Endothelial cell of umbilical vein (primary cell): ENCODE measurements around the gene LCLAT1. TPM values are rescaled to one million over a fixed set of nuclear protein-coding genes. Genes with fewer than 3 reads are reported as not detected.

Experiments used
- BruUV-seq: library from RNA; stranded (reverse); fragments of 400-500 nt; replicated peaks from 2 replicates; lab custom pipeline; 2021; lab: Mats Ljungman, UMichigan
- CTCF ChIA-PET: fragments of 300-600, 350-600 bp; sonication (Branson Sonifier 250); formaldehyde crosslinking; loops from one replicate; lab custom pipeline; 2021; ENCODE audit warnings: antibody characterized with exemption, inconsistent platforms; lab: Charles Lee
- POLR2A ChIA-PET: fragments of 300-600, 350-600 bp; sonication (Branson Sonifier 250); formaldehyde crosslinking; loops from one replicate; lab custom pipeline; 2021; ENCODE audit warnings: antibody characterized with exemption, inconsistent platforms; lab: Charles Lee
- DNase-seq: peaks from one replicate; pipeline ENCODE4 v3.0.0-alpha.2; 2011; ENCODE audit warnings: low read depth, low spot score
- FAIRE-seq: peaks from 2 replicates; lab custom pipeline; 2011; peaks lifted over from hg19 to GRCh38; lab: Jason Lieb, UNC
- H2AFZ ChIP-seq: 2 replicates; pipeline ENCODE4 v1.6.0; 2012; ENCODE audit warnings: low read depth, low read length, control low read depth, inconsistent platforms
- H3K27ac ChIP-seq: 2 replicates; pipeline ENCODE4 v1.5.1; 2011; ENCODE audit warnings: low read depth, mild to moderate bottlenecking, control low read depth, low read length, moderate library complexity; ENCODE audit not compliant: insufficient read depth
- H3K27me3 ChIP-seq, 2 experiments: 2 replicates each; pipeline versions ENCODE4 v1.6.0 to v1.6.1; 2011; ENCODE audit warnings: low read length in 2 of 2, mixed read lengths in 1 of 2; ENCODE audit not compliant: control insufficient read depth in 2 of 2, insufficient read depth in 2 of 2
- H3K36me3 ChIP-seq, 2 experiments: 2 replicates in 1 of 2; 3 replicates in 1 of 2; pipeline ENCODE4 v1.5.1; 2011; ENCODE audit warnings: low read length in 2 of 2, mild to moderate bottlenecking in 1 of 2, moderate library complexity in 1 of 2; ENCODE audit not compliant: control insufficient read depth in 2 of 2, insufficient read depth in 2 of 2; ENCODE audit errors: extremely low read depth in 1 of 2
- H3K4me1 ChIP-seq: 3 replicates; pipeline ENCODE4 v1.5.1; 2011; ENCODE audit warnings: mild to moderate bottlenecking, low read length; ENCODE audit not compliant: control insufficient read depth, insufficient read depth; ENCODE audit errors: extremely low read depth
- H3K4me2 ChIP-seq: 2 replicates; pipeline ENCODE4 v1.6.1; 2011; ENCODE audit warnings: low read length, control low read depth, mixed read lengths; ENCODE audit not compliant: insufficient read depth
- H3K4me3 ChIP-seq, 3 experiments: fragments of 200-600 bp in 1 of 3; sonication (generic), shearing (Covaris generic) in 1 of 3; replicated peaks in 1 of 3; 2 replicates each; pipeline ENCODE4 v1.5.1; 2011 to 2016; ENCODE audit warnings: control low read depth in 3 of 3, low read length in 3 of 3, mild to moderate bottlenecking in 2 of 3, inconsistent platforms in 1 of 3, low read depth in 1 of 3, moderate library complexity in 1 of 3; ENCODE audit not compliant: insufficient read depth in 1 of 3
- H3K79me2 ChIP-seq: 2 replicates; pipeline ENCODE4 v1.6.0; 2012; ENCODE audit warnings: low read length, inconsistent platforms; ENCODE audit not compliant: control insufficient read depth, insufficient read depth
- H3K9ac ChIP-seq: replicated peaks from 2 replicates; pipeline ENCODE3; 2011; ENCODE audit warnings: low read length, control low read depth; ENCODE audit not compliant: insufficient read depth; ENCODE audit errors: extremely low read depth
- H3K9me1 ChIP-seq: replicated peaks from 3 replicates; pipeline ENCODE4 v1.6.0; 2011; ENCODE audit warnings: mild to moderate bottlenecking, low read length; ENCODE audit not compliant: control insufficient read depth, insufficient read depth; ENCODE audit errors: extremely low read depth
- H3K9me3 ChIP-seq: replicated peaks from 2 replicates; pipeline ENCODE4 v1.5.1; 2012; ENCODE audit warnings: low read length, inconsistent platforms; ENCODE audit not compliant: control insufficient read depth, insufficient read depth
- H4K20me1 ChIP-seq: replicated peaks from 2 replicates; pipeline ENCODE3; 2011; ENCODE audit warnings: mild to moderate bottlenecking, low read length; ENCODE audit not compliant: control insufficient read depth, insufficient read depth; ENCODE audit errors: extremely low read depth
- CTCF ChIP-seq, 2 donors: IDR thresholded peaks; 1 replicate in 1 of 2; 2 replicates in 1 of 2; pipeline ENCODE4 v1.5.1; 2011; ENCODE audit warnings: low read length in 2 of 2, mild to moderate bottlenecking in 2 of 2, moderate library complexity in 2 of 2, control low read depth in 1 of 2, inconsistent platforms in 1 of 2, low read depth in 1 of 2; ENCODE audit not compliant: insufficient read depth in 1 of 2; ENCODE audit errors: extremely low read depth in 1 of 2
- EZH2 ChIP-seq: IDR thresholded peaks from 2 replicates; pipeline ENCODE4 v1.6.1; 2012; ENCODE audit warnings: borderline replicate concordance, low read depth, mild to moderate bottlenecking, moderate library complexity, low read length, inconsistent platforms; ENCODE audit not compliant: severe bottlenecking
- FOS ChIP-seq: IDR thresholded peaks from 2 replicates; pipeline ENCODE4 v1.6.1; 2011; ENCODE audit warnings: mild to moderate bottlenecking, low read length, moderate library complexity, borderline replicate concordance; ENCODE audit not compliant: insufficient read depth
- GATA2 ChIP-seq: IDR thresholded peaks from 2 replicates; pipeline ENCODE4 v1.7.0; 2011; ENCODE audit warnings: low read depth, mild to moderate bottlenecking, moderate library complexity, mixed read lengths, low read length; ENCODE audit not compliant: insufficient read length, insufficient read depth
- JUN ChIP-seq: IDR thresholded peaks from 2 replicates; pipeline ENCODE4 v1.6.1; 2011; ENCODE audit warnings: borderline replicate concordance, low read depth; ENCODE audit not compliant: insufficient read length, insufficient read depth
- MYC ChIP-seq: IDR thresholded peaks from one replicate; pipeline ENCODE4 v1.6.1; 2011; ENCODE audit warnings: mild to moderate bottlenecking, low read depth, low read length
- POLR2A ChIP-seq: IDR thresholded peaks from 2 replicates; pipeline ENCODE4 v1.6.1; 2012; ENCODE audit warnings: low read depth, mild to moderate bottlenecking, control low read depth, low read length
- POLR2AphosphoS5 ChIP-seq: IDR thresholded peaks from 2 replicates; pipeline ENCODE4 v1.6.1; 2012; ENCODE audit warnings: low read depth, mild to moderate bottlenecking, control low read depth, low read length, moderate library complexity; ENCODE audit not compliant: insufficient read depth
- dilution Hi-C: fragments of 300-500 bp; cut with MboI; formaldehyde crosslinking; loops from one replicate; pipeline ENCODE4 v1.15.0; 2019; ENCODE audit warnings: low sequenced_read_pairs; ENCODE audit not compliant: extremely low pct_ligation_motif_present
- intact Hi-C: fragments of 100-400 bp; cut with micrococcal nuclease; formaldehyde crosslinking; loops from one replicate; pipeline ENCODE4 v1.10.0; 2022
- polyA plus RNA-seq, 4 experiments: library from polyadenylated mRNA; depleted of rRNA in 3 of 4; stranded (reverse) in 3 of 4; unstranded in 1 of 4; fragments of >200 nt; gene quantifications; 2 replicates each; pipeline versions ENCODE4 v1.2.1 to v1.2.3, GENCODE V29; 2011 to 2012; ENCODE audit warnings: missing spikeins in 1 of 4
- total RNA-seq: library from RNA; stranded (reverse); gene quantifications from 2 replicates; pipeline ENCODE4 v1.2.3, GENCODE V29; 2021
- TF ChIP-seq, protein P1 (sequence below): IDR thresholded peaks from 2 replicates; pipeline ENCODE4 v1.6.1; 2011; ENCODE audit not compliant: insufficient read depth, insufficient read length

The LCLAT1 gene
- total and polyA plus RNA-seq, 2 donors (not counting 3 experiments of a cell fraction or from before 2014, with no cell fraction given): 6.1 to 20.8 TPM

- no peak for DNase-seq
- no peaks in the 10 kb centered on the region for H3K9me3 ChIP-seq
- BruUV-seq: no TSS peak
- H3K9ac ChIP-seq: no peak overlapping the region
- dilution Hi-C loops (no loop called here), intact Hi-C loops (no loop called here)
- H2AFZ ChIP-seq: no peak overlapping the region
- no peaks in the 10 kb centered on the region for H3K36me3 ChIP-seq
- POLR2A ChIA-PET: no interaction called here
- no peaks in the 10 kb centered on the region for H3K4me1 ChIP-seq
- H3K27me3 ChIP-seq: no peaks in the 10 kb centered on the region
- H3K4me3 ChIP-seq: no peak overlapping the region
- no peak overlapping the region for H3K4me2 ChIP-seq
- TF ChIP-seq, protein P1, sequence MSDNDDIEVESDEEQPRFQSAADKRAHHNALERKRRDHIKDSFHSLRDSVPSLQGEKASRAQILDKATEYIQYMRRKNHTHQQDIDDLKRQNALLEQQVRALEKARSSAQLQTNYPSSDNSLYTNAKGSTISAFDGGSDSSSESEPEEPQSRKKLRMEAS: no peak
- TF ChIP-seq GATA2: no peak
- no peak for TF ChIP-seq MYC
- TF ChIP-seq EZH2: no peak
- TF ChIP-seq POLR2A: no peak
- TF ChIP-seq POLR2AphosphoS5: no peak
- TF ChIP-seq JUN: no peak
- no peak for TF ChIP-seq CTCF (IDR thresholded peaks at IDR 0.05; ENCODE audit: extremely low read depth in 1 of 2, insufficient read depth in 1 of 2, low read depth in 1 of 2, low read length in 2 of 2)
- no peak for TF ChIP-seq FOS
- FAIRE-seq: no peak
- no peaks in the 10 kb centered on the region for H3K79me2 ChIP-seq
- no peaks in the 10 kb centered on the region for H3K9me1 ChIP-seq
- no peaks in the 10 kb centered on the region for H4K20me1 ChIP-seq
- H3K27ac ChIP-seq: no peak overlapping the region
- CTCF ChIA-PET: interaction anchor here (1.1 kb wide), 1 partner anchor 20 kb away, joined by 3 read pairs; no protein-coding TSS in a partner anchor
Measured at GRCh38 chr2:30548386-30548785, 101.3 kb downstream of the LCLAT1 start.
